Thyroid gland (tissue), 4 donors: ENCODE measurements around the gene CAMK1D.

Experiments
- CTCF ChIP-seq, 6 experiments: fragments of 200-600 bp in 3 of 6; fragments of 450-650 bp in 3 of 6; sonication (generic) in 3 of 6; IDR thresholded peaks; one replicate each; pipeline ENCODE4 v1.5.1; 2016 to 2019; ENCODE audit warnings: antibody characterized with exemption in 6 of 6, mild to moderate bottlenecking in 2 of 6, inconsistent platforms in 1 of 6, moderate library complexity in 1 of 6
- POLR2A ChIP-seq, 2 donors: fragments of 450-650 bp; IDR thresholded peaks; one replicate each; pipeline ENCODE4 v1.6.1; 2017; ENCODE audit warnings: antibody characterized with exemption in 2 of 2, mild to moderate bottlenecking in 2 of 2, moderate library complexity in 1 of 2

DNA sequence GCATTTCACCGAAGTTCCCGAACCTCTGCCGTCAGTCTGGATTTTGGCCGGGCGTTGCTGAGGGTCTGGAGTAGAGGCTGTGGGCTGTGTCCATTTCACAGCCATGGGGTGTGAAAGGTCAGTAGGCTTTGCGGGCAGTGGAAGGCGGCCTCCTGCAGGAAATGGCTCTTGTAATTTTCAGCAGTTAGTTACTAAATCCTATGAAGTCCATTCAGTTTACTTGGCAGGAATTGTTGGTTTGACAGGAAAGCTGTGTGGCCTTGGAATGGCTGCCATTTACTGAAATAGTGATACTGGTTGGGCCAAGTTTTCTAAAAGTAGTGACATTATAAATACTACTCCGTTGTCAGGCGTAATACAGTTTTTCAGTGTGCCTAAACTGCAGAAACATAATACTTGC, 348.4 kb downstream of the CAMK1D start:
- no peak for TF ChIP-seq CTCF (IDR thresholded peaks at IDR 0.05)
- TF ChIP-seq POLR2A (IDR thresholded peaks at IDR 0.05): no peak
